HFFc6 (cell line): ENCODE results near the gene MYLK2. TPM values are rescaled to one million over a fixed set of nuclear protein-coding genes. Genes with fewer than 3 reads are reported as not detected.

ENCODE experiments used
- DNase-seq: peaks from one replicate; pipeline ENCODE4 v3.0.0-alpha.2; 2018
- H3K27ac Mint-ChIP-seq: 2 replicates; pipeline ENCODE4 v1.8.0; 2020; ENCODE audit warnings: mild to moderate bottlenecking, mixed read lengths
- H3K27me3 Mint-ChIP-seq: 2 replicates; pipeline ENCODE4 v1.8.0; 2021; ENCODE audit warnings: mild to moderate bottlenecking, moderate library complexity, mixed read lengths; ENCODE audit not compliant: insufficient read depth
- H3K36me3 Mint-ChIP-seq: 2 replicates; pipeline ENCODE4 v1.8.0; 2021; ENCODE audit warnings: low read depth, mixed read lengths
- H3K4me1 Mint-ChIP-seq: 2 replicates; pipeline ENCODE4 v1.8.0; 2020; ENCODE audit warnings: low read depth, mixed read lengths
- H3K4me3 Mint-ChIP-seq: 2 replicates; pipeline ENCODE4 v1.8.0; 2020; ENCODE audit warnings: mild to moderate bottlenecking, moderate library complexity, mixed read lengths
- H3K9me3 Mint-ChIP-seq: 2 replicates; pipeline ENCODE4 v1.8.0; 2020; ENCODE audit warnings: mild to moderate bottlenecking, mixed read lengths
- CTCF ChIP-seq: fragments of 200-600 bp; sonication (generic); IDR thresholded peaks from 2 replicates; pipeline ENCODE4 v1.5.0; 2021; ENCODE audit warnings: antibody characterized with exemption, mild to moderate bottlenecking
- total RNA-seq, 6 experiments: library from RNA; stranded (reverse); fragmentation: NEBNext Ultra II Directional; extraction: Animal tissue kit (Norgen Biotek cat#: 25700); gene quantifications; 2 replicates in 1 of 6; 3 replicates in 5 of 6; pipeline ENCODE4 v1.2.3, GENCODE V29; 2021

MYLK2 gene
- total RNA-seq, 6 experiments from 2014 or later, result 0.07 to 0.30 (median 0.16) TPM

- H3K36me3 Mint-ChIP-seq, result no peaks in the 10 kb centered on the region
- H3K4me1 Mint-ChIP-seq, result no peaks in the 10 kb centered on the region
- H3K9me3 Mint-ChIP-seq, result no peaks in the 10 kb centered on the region
- H3K27me3 Mint-ChIP-seq, result peaks cover 37% of the 10 kb centered on the region
- H3K27ac Mint-ChIP-seq, result no peak overlapping the region
- no peak for TF ChIP-seq CTCF
- H3K4me3 Mint-ChIP-seq, result no peak overlapping the region
- DNase-seq, result no peak
These were observed 40.3 kb downstream of the MYLK2 start for GRCh38 chr20:31859266-31859997.

- TF ChIP-seq CTCF, result no peak
- Mint-ChIP-seq H3K27me3 (peaks cover 37% of the 10 kb centered on the region), H3K36me3 (no peaks in the 10 kb centered on the region), H3K9me3 (no peaks in the 10 kb centered on the region), H3K27ac (no peak overlapping the region), H3K4me3 (no peak overlapping the region), H3K4me1 (no peaks in the 10 kb centered on the region)
- DNase-seq, result no peak
These were observed 40.8 kb downstream of the MYLK2 start for GRCh38 chr20:31859998-31860380.

GRCh38 chr20:31860390-31861134 lies 41.4 kb downstream of the MYLK2 start:
- Mint-ChIP-seq H3K27me3 (peaks cover 37% of the 10 kb centered on the region), H3K36me3 (no peaks in the 10 kb centered on the region), H3K4me1 (no peaks in the 10 kb centered on the region), H3K4me3 (no peak overlapping the region), H3K27ac (no peak overlapping the region), H3K9me3 (no peaks in the 10 kb centered on the region)
- no peak for DNase-seq
- no peak for TF ChIP-seq CTCF

GRCh38 chr20:31861135-31861384 lies 41.9 kb downstream of the MYLK2 start:
- Mint-ChIP-seq H3K27me3 (peaks cover 39% of the 10 kb centered on the region), H3K36me3 (no peaks in the 10 kb centered on the region), H3K4me3 (no peak overlapping the region), H3K9me3 (no peaks in the 10 kb centered on the region), H3K4me1 (no peaks in the 10 kb centered on the region), H3K27ac (no peak overlapping the region)
- DNase-seq, result no peak
- TF ChIP-seq CTCF, result no peak

- no peaks in the 10 kb centered on the region for H3K9me3 Mint-ChIP-seq
- DNase-seq, result no peak
These were observed 42.4 kb downstream of the MYLK2 start for GRCh38 chr20:31861385-31862156.

More at GRCh38 chr20:31861385-31862156, 42.4 kb downstream of the MYLK2 start:
- H3K27ac Mint-ChIP-seq, result no peak overlapping the region
- peaks cover 44% of the 10 kb centered on the region for H3K27me3 Mint-ChIP-seq
- H3K36me3 Mint-ChIP-seq, result no peaks in the 10 kb centered on the region
- TF ChIP-seq CTCF, result no peak
- H3K4me3 Mint-ChIP-seq, result peak overlapping the region; percentile 4; the same call in 1 of the 2 replicates
- H3K4me1 Mint-ChIP-seq, result no peaks in the 10 kb centered on the region
